Astrocyte (in vitro differentiated cells and primary cell): ENCODE data around the gene DDX55.

ENCODE experiments used
- CTCF ChIP-seq: IDR thresholded peaks from 2 replicates; pipeline ENCODE4 v1.5.1; 2011; ENCODE audit warnings: low read depth, mild to moderate bottlenecking, inconsistent platforms, low read length, moderate library complexity; ENCODE audit not compliant: insufficient read depth
- EZH2 ChIP-seq: IDR thresholded peaks from 2 replicates; pipeline ENCODE4 v1.6.1; 2012; ENCODE audit warnings: mild to moderate bottlenecking, low read length, inconsistent platforms; ENCODE audit not compliant: insufficient read depth

- TF ChIP-seq CTCF (no peak), EZH2 (no peak)
These were observed 28.0 kb upstream of the DDX55 start for GRCh38 chr12:123573870-123574269.
